Measurements from ENCODE around the gene TMEM145.

DNA sequence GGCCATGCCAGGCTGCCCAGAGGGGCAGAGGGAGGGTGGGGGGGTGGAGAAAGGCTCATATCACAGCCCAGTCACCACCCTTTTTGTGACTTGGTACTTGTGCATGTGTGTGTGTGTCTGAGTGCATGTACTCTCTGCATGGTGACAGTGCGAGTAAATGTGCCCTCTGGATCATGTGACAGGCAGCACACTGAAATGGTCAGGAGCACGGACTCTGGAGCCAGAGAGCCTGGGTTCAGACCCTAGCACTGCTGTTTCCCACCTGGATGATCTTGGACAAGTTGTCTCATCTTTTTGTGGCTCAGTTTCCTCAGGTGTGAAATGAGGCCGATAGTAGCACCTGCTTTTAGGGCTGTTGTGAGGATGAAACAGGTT, 42.1 kb upstream of the TMEM145 start:
- TF ChIP-seq, protein P1, sequence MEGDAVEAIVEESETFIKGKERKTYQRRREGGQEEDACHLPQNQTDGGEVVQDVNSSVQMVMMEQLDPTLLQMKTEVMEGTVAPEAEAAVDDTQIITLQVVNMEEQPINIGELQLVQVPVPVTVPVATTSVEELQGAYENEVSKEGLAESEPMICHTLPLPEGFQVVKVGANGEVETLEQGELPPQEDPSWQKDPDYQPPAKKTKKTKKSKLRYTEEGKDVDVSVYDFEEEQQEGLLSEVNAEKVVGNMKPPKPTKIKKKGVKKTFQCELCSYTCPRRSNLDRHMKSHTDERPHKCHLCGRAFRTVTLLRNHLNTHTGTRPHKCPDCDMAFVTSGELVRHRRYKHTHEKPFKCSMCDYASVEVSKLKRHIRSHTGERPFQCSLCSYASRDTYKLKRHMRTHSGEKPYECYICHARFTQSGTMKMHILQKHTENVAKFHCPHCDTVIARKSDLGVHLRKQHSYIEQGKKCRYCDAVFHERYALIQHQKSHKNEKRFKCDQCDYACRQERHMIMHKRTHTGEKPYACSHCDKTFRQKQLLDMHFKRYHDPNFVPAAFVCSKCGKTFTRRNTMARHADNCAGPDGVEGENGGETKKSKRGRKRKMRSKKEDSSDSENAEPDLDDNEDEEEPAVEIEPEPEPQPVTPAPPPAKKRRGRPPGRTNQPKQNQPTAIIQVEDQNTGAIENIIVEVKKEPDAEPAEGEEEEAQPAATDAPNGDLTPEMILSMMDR (IDR thresholded peaks at IDR 0.05), result no peak
- no peak for TF ChIP-seq POLR2AphosphoS5 (IDR thresholded peaks at IDR 0.05)
- no peak for TF ChIP-seq POLR2A (IDR thresholded peaks at IDR 0.05; ENCODE audit: low read depth)

Measured in esophagus muscularis mucosa (tissue), 3 donors.